Mucosa of rectum (tissue), 2 donors: ENCODE results near the gene MGLL.

Experiments used
- H3K27ac ChIP-seq, 2 donors: one replicate each; pipeline ENCODE4 v1.7.0; 2013; ENCODE audit warnings: inconsistent platforms in 2 of 2, low read depth in 2 of 2, low read length in 2 of 2
- H3K27me3 ChIP-seq, 2 donors: one replicate each; pipeline ENCODE4 v1.7.0; 2013; ENCODE audit warnings: low read length in 2 of 2; ENCODE audit not compliant: control insufficient read depth in 2 of 2, insufficient read depth in 2 of 2
- H3K36me3 ChIP-seq, 2 donors: one replicate each; pipeline ENCODE4 v1.7.0; 2013; ENCODE audit warnings: low read length in 2 of 2; ENCODE audit not compliant: control insufficient read depth in 2 of 2, insufficient read depth in 2 of 2
- H3K4me1 ChIP-seq, 2 donors: one replicate each; pipeline ENCODE4 v1.7.0; 2013; ENCODE audit warnings: low read length in 2 of 2, mild to moderate bottlenecking in 1 of 2; ENCODE audit not compliant: control insufficient read depth in 2 of 2, insufficient read depth in 2 of 2
- H3K4me3 ChIP-seq, 2 donors: one replicate each; pipeline ENCODE4 v1.7.0; 2013; ENCODE audit warnings: low read length in 2 of 2
- H3K9ac ChIP-seq, 2 donors: one replicate each; pipeline ENCODE4 v1.7.0; 2013; ENCODE audit warnings: low read length in 2 of 2, low read depth in 1 of 2, mild to moderate bottlenecking in 1 of 2
- H3K9me3 ChIP-seq, 2 donors: one replicate each; pipeline ENCODE4 v1.7.0; 2013; ENCODE audit warnings: low read length in 2 of 2; ENCODE audit not compliant: control insufficient read depth in 2 of 2
- donor health status: healthy.
- donor health status: Normal muscosa, but diverticular disease.

MGLL gene

DNA sequence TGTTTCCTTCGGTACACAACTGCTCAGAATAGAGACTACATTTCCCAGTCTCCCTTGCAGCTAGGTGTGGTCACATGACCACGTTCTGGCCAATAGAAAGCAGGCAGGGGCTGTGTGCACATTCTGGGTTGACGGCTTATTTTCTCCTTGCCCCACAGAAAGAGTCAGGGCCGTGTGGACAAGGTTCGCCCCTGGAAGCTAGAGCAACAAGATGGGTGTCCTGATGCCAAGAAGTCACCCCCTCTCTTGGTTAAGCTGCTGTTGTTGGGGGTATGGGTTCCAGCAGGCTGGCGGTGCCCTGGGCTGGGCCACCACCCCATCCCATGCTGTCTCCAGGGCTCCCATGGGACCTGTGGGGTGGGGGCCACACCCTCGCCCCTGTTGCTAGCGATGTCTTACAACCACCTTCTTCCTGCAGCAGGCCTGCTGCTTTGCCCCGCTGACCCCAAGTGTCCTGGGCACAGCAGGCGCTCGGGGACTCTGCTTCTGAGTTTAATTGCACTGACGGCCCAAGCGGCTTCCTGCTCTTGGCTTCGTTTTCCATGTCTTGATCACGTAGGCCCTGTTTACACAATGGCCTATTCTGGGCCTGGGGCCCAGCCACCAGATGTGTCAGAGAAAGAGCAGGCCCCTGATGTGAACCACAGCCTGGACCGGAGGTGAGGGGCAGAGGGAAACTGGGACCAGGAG, 124.6 kb downstream of the MGLL start:
- Histone ChIP-seq H3K4me3 (peak overlapping the region in 1 of 2 donors; percentile 4), H3K4me1 (peaks cover 18 to 19% of the 10 kb centered on the region in 2 donors), H3K9ac (peak overlapping the region in 1 of 2 donors; percentile 13), H3K27ac (peak overlapping the region; percentile 74 to 80), H3K36me3 (peaks cover 27 to 30% of the 10 kb centered on the region in 2 donors), H3K9me3 (no peaks in the 10 kb centered on the region), H3K27me3 (no peaks in the 10 kb centered on the region)

DNA sequence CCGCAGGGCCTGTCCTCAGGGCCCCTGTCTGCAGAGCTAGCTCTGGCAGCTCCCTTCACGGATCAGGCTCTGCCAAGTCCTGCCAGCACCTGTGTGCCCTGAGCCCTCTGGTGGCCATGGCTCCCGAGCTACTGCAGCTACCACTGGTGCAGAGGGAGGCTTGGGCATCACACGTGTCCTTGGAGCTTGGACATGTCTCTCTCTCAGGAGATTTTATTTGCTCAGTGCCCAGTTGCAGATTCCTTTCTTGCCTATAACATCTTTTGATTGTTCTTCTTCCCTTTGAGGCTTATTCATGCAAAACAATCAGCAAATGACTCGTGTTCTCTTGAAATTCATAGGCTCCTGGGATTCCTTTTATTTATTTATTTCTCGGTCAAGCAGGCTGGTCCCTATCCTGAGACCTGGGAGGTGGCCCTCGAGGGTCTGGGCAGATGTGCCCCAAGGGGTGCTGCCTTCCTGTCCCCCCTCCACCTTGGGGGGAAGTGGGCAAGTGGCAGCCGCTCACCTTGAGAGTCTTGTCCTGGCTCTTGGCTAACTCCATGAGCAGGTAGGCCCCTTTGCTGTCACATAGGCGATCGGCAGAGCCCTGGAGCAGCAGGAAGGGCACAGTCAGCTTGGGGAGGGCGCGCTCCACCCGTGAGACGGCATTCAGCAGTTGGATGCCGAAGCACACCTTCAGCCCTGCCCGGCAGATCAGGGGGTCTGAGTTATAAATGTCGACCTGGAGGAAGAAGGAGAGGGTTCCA, 127.7 kb downstream of the MGLL start:
- Histone ChIP-seq H3K27me3 (no peaks in the 10 kb centered on the region), H3K9me3 (no peaks in the 10 kb centered on the region), H3K27ac (no peak overlapping the region), H3K4me3 (no peak overlapping the region), H3K36me3 (peaks cover 31 to 33% of the 10 kb centered on the region in 2 donors), H3K9ac (no peak overlapping the region), H3K4me1 (peaks cover 19 to 20% of the 10 kb centered on the region in 2 donors)

DNA sequence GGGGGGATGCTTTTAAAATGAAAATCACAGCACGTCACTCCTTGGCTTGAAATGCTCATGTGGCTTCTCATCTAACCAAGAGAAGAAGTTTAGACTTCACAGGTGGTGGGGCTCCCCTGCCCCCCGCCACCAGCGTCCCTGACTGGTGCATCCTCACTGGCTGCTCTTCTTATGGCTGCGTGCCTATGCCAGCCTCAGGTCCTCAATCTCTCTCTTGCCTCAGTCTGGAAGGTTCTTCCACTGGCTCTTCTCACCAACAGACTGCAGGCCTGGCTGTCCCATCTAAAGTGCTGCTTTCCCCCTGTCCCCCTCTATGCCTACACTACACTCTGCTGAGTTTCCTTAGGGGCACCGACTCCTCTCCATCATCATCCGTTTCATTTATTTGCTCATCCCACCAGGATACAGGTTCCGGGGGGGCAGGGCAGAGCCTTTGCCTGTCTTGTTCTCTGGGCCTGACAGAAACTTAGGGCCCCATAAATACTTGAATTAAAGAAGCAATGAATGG, 128.9 kb downstream of the MGLL start:
- Histone ChIP-seq H3K9ac (no peak overlapping the region), H3K36me3 (peaks cover 30 to 31% of the 10 kb centered on the region in 2 donors), H3K9me3 (no peaks in the 10 kb centered on the region), H3K4me1 (peaks cover 13 to 20% of the 10 kb centered on the region in 2 donors), H3K4me3 (no peak overlapping the region), H3K27me3 (no peaks in the 10 kb centered on the region), H3K27ac (no peak overlapping the region)

DNA sequence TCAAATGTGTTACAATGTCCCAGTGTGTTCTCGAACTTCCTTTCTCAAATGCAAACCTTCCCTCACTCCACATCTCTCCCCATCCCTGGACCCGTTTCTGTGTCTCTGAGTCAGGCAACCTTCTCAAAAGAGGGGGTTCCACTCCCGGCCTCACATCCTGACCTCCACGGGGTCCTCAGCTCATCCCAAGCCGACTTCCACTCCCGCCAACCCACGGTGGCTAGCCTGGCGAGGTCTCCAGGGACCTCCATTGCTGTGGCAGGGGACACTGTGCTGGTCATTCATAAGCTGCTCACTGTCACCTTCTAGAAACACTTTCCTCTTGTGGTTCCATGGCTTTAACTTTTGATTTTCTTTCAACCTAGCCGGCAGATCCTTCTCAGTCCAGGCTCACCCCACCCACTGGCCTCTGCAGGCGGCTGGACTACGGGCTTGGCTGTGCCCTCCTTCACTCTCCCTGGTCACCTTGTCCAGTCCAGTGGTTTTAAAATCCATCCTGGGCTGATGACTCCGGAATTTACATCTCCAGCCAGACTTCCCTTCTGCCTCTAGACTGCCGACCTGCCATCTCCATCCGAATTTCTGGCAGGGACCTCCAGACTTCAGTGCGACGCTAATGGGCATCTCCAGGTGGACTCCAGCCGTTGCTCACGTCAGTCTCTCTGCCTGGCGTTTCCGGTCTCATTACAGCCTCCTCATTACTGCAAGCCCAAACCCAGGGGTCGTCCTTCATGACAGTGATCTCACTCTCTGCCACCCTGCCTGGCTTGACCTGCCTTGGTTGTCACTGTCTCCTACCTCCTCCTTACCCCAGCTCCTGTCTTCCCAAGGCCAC, 129.6 kb downstream of the MGLL start:
- Histone ChIP-seq H3K27ac (no peak overlapping the region), H3K36me3 (peaks cover 30 to 31% of the 10 kb centered on the region in 2 donors), H3K9ac (no peak overlapping the region), H3K27me3 (no peaks in the 10 kb centered on the region), H3K4me3 (no peak overlapping the region), H3K4me1 (peaks cover 9 to 14% of the 10 kb centered on the region in 2 donors), H3K9me3 (no peaks in the 10 kb centered on the region)

DNA sequence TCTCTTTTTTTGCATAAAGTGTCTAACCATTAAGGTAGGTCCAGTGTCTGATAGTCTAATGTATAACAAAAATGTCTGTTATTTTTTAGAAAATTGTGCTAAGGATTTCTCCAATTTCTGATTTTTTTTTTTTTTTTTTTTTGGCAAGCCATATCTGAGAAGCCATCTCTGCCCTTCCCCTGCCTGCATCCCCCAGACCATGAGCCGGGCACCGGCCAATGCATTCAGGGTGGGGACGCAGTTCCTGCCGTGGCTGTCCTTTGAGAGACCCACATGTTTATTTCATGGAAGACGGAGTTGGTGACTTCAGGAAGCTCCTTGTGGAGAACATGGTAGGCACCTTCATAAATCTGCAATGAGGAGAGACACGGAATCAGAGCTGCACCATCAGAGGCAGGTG, 130.3 kb downstream of the MGLL start:
- H3K27ac ChIP-seq = no peak overlapping the region
- H3K9ac ChIP-seq = no peak overlapping the region
- H3K9me3 ChIP-seq = no peaks in the 10 kb centered on the region
- peaks cover 30 to 31% of the 10 kb centered on the region in 2 donors for H3K36me3 ChIP-seq
- H3K27me3 ChIP-seq = no peaks in the 10 kb centered on the region
- H3K4me1 ChIP-seq = peaks cover 5 to 6% of the 10 kb centered on the region in 2 donors
- H3K4me3 ChIP-seq = no peak overlapping the region

DNA sequence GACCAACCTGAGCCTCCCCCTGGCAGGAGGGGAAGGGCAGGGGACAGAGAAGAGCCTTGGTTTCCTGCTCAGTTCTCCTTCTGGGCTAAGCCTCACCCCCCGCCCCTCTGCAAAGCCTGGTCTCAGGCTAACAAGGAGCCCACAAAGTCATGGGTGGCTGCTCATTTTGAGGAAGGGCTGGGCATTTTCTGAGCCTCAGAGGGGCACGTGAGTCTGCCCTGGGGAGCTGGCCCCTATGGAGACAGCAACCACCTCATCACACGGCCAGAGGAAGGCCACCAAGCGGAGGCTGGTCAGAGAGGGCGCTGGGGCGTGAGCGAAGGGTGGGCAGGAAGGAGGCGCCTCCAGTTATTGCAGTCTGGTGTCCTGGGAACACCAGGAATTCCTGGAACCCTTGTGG, 130.8 kb downstream of the MGLL start:
- Histone ChIP-seq H3K4me1 (peaks cover under 1 to 2% of the 10 kb centered on the region in 2 donors), H3K27ac (no peak overlapping the region), H3K27me3 (no peaks in the 10 kb centered on the region), H3K9ac (no peak overlapping the region), H3K9me3 (no peaks in the 10 kb centered on the region), H3K4me3 (no peak overlapping the region), H3K36me3 (peaks cover 30 to 31% of the 10 kb centered on the region in 2 donors)

DNA sequence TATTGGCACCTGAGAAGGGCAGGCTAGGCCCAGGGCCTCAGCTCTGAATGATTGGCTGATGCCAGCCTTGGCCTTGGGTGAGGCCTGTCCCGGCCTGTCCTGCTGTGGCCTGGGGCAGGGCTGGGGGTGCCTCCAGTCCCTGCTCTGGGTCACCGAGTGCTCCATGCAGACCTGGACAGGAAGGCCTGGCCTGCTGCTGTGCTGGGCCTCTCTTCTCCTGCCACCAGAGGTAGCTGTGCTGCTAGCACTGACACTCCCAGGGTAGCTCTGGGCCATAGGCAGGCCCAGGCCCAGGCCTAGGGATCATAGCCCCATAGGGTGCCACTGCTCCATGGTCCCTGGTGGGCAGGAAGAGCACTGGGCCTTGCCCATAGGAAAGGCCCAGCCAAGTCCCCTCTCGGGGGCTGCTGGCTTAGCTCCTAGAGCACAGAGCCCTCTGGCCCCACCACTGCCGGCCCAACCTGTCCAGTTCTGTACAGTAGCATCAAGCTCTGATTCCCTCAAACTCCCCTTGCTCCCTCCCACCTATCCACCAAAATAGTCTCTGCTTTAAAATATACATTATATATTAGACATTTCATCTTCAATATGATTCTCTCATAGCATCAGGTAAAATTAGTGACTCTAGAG, 131.4 kb downstream of the MGLL start:
- Histone ChIP-seq H3K36me3 (peaks cover 30 to 31% of the 10 kb centered on the region in 2 donors), H3K9ac (no peak overlapping the region), H3K4me1 (peaks cover 0 to 2% of the 10 kb centered on the region in 2 donors), H3K9me3 (no peaks in the 10 kb centered on the region), H3K27me3 (no peaks in the 10 kb centered on the region), H3K27ac (peak overlapping the region in 1 of 2 donors; percentile 11), H3K4me3 (no peak overlapping the region)

DNA sequence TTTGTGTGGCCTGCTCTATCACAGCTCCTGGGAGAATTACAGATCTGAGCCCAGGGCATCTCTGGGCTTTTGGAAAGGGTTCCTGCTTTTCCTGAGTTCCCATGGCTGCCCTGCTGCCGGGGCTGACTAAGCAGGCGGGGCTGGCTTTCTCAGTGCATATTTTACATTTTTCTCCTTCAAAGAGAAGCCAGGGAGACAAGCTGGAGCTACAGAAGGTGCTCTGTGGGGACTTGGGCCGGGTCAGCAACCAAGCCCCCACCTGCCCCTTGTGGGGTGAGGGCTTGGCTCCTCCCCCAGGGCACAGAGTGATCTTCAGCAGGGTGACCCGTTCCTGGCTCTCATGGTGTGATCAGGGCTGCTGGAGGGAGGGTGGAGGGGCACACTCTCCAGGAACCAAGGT, 132.2 kb downstream of the MGLL start:
- Histone ChIP-seq H3K4me3 (no peak overlapping the region), H3K27ac (peak overlapping the region in 1 of 2 donors; percentile 11), H3K9ac (no peak overlapping the region), H3K9me3 (no peaks in the 10 kb centered on the region), H3K4me1 (peaks cover 0 to 2% of the 10 kb centered on the region in 2 donors), H3K27me3 (no peaks in the 10 kb centered on the region), H3K36me3 (peaks cover 29 to 30% of the 10 kb centered on the region in 2 donors)

DNA sequence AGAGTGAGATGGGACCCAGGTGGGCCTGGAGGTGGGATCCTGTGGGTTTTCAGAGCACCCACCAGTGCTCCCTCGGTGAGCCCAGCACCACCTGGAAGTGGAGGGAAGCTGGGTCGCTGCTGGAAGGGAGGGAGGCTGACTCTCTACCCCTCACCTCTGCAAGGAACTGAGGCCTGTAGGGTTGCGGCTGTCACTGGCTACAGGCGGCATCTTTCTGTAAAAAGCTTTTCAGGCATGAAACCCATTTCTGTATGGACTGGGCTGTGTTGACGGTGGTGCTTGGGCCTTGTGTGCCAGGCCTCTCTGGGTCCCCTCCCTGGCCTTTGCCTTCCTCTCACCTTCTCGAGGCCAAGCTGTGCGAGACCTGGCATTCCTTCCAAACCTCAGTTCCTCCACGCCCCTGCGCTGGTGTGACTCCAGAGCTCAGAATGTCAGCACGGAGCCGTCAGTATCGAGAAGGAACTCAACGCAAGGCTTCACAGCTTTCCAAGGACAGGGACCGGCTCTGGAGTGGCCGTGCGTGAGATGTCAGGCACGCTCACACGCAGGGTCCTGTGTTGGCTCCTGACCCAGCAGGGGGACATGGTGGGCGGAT, 133.0 kb downstream of the MGLL start:
- H3K4me3 ChIP-seq = no peak overlapping the region
- H3K27ac ChIP-seq = no peak overlapping the region
- H3K36me3 ChIP-seq = peaks cover 22 to 23% of the 10 kb centered on the region in 2 donors
- peaks cover 0 to 2% of the 10 kb centered on the region in 2 donors for H3K4me1 ChIP-seq
- H3K9ac ChIP-seq = no peak overlapping the region
- no peaks in the 10 kb centered on the region for H3K9me3 ChIP-seq
- no peaks in the 10 kb centered on the region for H3K27me3 ChIP-seq
